CD1c-positive myeloid dendritic cell (primary cell): ENCODE data around the gene PGP.

Source experiments
- DNase-seq: peaks from one replicate; pipeline ENCODE4 v3.0.0-alpha.2; 2016; ENCODE audit errors: extremely low spot score

The PGP gene

DNA sequence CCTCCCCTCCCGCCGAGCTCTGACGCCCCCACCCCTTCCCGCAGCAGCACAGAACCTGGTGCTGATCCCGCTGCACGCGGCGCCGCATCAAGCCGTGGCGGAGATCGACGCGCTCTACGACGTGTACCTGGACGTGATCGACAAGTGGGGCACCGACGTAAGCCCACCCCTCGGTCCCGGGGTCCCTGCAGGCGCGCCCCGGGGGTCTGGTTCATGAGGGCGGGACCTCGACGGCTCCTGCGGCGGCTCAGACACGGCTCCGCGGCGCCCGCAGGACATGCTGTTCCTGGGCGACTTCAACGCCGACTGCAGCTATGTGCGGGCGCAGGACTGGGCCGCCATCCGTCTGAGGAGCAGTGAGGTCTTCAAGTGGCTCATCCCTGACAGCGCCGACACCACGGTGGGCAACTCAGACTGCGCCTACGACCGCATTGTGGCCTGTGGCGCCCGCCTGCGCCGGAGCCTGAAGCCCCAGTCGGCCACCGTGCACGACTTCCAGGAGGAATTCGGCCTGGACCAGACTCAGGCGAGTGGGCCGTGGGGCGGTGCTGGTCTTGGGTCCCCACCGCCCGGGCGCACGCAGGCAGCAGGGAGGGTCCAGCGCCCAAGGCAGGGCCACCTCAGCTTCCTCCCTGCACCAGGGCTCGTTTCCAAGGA, 23.0 kb upstream of the PGP start:
- DNase-seq: no peak

DNA sequence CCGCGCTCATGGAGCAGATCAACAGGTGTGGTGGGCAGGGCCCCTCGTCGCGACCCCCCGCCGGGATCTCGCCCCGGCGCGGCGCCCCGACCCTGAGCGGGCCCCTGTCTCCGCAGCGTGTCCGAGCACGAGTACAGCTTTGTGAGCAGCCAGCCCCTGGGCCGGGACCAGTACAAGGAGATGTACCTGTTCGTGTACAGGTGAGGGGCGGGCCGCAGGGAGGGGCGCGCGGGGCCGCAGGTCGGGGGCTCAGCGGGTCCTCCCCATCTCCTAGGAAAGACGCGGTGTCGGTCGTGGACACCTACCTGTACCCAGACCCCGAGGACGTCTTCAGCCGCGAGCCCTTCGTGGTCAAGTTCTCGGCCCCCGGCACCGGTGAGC, 22.5 kb upstream of the PGP start:
- no peak for DNase-seq

DNA sequence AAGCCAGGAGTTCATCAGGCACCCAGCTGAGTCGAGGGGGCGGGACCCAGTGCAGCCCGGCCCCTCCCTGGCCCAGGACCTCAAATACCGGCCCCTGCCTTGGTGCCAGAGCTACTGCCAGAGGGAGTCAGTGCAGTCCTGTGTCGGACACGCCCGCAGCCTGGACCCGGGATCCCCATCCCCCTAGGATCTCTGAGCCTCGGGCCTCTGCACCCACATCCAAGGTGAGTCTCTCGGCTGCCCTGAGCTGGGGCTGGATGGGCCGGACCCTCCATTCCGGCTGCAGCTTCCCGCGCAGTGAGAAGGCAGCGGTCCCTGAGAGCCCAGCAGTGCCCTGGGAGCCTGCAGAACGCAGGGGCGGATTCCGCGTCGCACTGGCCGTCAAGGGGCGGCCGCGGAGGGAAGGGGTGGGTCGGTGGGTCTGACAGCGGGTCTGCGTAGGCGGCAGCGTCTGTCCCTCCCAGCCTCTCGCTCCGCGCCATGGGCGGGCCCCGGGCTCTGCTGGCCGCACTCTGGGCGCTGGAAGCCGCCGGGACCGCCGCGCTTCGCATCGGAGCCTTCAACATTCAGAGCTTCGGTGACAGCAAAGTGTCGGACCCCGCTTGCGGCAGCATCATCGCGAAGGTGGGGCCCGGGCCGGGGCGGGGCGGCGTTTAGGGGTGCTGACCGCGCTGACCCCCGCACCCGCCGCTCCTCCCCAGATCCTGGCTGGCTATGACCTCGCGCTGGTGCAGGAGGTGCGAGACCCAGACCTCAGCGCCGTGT, 21.9 kb upstream of the PGP start, which contains the start of gene DNASE1L2:
Gene DNASE1L2 (plus strand): TSS at position 108 of the 765 bp plus-strand sequence. CDS start 373 bp downstream, at position 481.
- DNase-seq: peak; percentile 46

DNA sequence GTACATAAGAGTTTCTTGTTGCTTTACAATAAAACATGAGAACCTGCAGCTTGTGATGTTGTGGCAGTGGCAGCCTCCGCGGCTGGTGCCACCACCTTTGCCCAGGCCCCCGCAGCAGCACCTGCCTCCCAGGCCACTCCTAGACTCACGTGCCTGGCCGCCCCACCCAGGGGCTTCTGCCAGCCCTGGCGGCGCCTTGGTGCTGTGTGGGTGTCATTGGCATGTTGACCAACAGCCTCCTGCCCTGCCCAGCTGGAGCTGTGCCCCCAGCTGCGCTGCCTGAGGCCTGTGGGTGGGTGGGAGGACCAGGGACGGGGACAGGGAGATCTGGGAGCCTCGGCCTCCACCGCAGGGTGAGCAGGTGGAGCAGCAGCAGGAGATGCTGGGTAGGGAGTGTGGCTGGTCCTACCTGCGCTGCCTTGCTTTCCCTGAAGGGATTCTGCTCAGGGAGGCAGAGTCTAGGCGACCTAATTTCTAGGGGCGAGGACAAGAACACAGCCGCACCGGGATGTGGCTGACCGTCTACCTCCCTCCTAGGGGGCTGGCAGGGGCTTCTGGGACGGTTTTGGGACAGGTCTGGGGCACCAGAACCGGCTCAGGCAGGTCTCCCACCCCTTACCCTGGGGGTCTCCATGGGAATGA, 21.2 kb upstream of the PGP start:
- DNase-seq: no peak

DNA sequence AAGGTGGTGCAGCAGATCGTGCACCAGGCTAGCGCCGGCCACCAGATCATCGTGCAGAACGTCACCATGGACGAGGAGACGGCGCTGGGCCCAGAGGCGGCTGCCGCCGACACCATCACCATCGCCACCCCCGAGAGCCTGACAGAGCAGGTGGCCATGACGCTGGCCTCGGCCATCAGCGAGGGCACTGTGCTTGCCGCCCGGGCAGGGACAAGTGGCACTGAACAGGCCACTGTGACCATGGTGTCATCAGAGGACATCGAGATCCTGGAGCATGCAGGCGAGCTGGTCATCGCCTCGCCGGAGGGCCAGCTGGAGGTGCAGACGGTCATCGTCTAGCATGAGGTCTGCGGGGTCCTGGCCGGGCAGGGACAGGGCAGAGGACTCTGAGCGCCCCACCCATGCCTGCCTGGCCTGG, 20.6 kb upstream of the PGP start:
- DNase-seq: no peak

DNA sequence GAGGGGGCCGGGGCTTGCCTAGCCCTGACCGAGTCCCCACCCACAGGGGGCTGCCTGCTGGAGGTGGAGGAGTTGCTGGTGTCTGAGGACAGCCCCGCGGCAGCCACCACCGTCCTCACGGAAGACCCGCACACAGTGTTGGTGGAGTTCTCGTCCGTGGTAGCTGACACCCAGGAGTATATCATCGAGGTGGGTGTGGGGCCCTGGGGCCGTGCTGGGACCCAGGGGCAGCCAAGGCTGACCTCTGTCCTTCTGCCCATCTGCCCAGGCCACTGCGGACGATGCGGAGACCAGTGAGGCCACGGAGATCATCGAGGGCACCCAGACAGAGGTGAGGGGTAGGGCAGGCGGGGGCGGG, 20.2 kb upstream of the PGP start:
- no peak for DNase-seq

DNA sequence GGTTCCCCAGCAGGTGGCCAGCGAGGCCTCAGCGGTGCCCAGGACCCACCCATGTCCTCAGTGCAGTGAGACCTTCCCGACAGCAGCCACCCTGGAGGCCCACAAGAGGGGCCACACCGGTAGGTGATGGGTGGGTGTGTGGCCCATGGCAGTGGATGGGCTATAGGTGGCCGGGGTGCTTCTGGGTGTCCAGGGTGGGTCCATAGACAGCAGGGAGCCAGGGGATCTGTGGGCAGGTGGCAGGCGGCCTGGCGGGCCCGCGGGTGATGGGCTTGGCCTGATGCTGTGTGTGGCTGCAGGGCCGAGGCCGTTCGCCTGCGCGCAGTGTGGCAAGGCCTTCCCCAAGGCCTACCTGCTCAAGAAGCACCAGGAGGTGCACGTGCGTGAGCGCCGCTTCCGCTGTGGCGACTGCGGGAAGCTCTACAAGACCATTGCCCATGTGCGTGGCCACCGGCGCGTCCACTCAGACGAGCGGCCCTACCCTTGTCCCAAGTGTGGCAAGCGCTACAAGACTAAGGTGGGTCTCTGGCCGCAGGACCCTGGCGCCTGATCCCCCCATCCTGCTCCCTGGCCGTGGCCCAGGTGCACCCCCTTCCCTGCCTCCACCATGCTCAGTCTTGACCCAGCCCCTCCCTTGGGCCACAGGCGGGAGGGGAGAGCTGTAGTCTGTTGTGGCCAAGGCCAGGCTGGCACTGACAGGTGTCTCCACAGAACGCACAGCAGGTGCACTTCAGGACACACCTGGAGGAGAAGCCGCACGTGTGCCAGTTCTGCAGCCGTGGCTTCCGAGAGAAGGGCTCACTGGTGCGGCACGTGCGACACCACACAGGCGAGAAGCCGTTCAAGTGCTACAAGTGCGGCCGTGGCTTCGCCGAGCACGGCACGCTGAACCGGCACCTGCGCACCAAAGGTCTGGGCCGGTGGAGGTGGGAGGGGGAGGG, 19.5 kb upstream of the PGP start:
- DNase-seq: no peak

DNA sequence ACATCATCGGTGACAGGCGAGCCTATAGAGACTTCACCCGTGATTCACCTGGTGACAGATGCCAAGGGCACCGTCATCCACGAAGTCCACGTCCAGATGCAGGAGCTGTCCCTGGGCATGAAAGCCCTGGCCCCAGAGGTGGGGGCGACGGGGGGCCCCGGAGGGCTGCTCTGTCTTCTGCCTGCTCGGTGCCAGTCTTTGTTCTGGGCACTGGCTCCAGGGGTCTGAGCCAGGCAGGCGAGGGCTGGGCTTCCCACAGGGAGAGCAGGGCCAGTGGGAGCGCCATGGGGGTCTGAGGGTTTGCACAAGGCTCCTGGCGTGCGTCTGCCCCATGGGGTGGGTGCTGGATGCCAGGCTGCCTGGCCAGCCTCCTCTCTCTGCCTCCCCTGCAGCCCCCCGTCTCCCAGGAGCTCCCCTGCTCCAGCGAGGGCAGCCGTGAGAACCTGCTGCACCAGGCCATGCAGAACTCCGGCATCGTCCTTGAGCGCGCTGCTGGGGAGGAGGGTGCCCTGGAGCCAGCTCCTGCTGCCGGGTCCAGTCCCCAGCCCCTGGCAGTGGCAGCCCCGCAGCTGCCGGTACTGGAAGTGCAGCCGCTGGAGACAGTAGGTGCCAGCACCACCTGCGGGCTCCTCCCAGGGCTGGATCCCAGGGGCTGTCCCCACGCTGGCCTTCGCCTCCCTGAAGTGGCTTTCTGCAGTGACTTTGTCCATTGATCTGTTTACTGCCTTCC, 18.6 kb upstream of the PGP start:
- DNase-seq: no peak

DNA sequence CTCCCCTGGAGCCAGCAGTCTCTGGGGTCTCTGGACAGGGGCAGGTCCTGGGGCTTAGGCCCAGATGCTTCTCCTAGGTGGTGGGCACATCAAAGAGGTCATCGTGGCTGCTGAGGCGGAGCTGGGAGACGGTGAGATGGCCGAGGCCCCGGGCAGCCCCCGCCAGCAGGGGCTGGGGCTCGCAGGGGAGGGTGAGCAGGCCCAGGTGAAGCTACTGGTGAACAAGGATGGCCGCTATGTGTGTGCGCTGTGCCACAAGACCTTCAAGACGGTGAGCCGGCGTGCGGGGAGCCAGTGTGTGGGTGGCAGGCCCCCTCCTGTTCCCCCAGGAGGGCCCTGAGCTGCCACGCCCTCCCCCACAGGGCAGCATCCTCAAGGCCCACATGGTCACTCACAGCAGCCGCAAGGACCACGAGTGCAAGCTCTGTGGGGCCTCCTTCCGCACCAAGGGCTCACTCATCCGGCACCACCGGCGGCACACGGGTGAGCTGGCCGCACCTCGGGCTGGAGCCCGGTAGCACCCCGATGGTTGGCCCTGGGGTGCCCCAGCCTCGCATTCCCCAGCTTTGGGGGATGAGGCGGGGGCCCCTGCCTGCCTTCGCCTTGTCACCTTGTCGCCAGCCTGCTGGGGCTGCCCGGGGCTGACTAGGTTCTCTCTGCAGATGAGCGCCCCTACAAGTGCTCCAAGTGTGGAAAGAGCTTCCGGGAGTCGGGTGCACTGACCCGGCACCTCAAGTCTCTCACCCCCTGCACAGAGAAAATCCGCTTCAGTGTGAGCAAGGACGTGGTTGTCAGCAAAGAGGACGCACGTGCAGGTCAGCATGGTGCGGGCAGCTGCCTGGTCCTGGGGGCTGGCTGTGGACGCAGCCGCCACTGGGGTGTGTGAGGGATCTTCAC, 17.7 kb upstream of the PGP start:
- DNase-seq: no peak

DNA sequence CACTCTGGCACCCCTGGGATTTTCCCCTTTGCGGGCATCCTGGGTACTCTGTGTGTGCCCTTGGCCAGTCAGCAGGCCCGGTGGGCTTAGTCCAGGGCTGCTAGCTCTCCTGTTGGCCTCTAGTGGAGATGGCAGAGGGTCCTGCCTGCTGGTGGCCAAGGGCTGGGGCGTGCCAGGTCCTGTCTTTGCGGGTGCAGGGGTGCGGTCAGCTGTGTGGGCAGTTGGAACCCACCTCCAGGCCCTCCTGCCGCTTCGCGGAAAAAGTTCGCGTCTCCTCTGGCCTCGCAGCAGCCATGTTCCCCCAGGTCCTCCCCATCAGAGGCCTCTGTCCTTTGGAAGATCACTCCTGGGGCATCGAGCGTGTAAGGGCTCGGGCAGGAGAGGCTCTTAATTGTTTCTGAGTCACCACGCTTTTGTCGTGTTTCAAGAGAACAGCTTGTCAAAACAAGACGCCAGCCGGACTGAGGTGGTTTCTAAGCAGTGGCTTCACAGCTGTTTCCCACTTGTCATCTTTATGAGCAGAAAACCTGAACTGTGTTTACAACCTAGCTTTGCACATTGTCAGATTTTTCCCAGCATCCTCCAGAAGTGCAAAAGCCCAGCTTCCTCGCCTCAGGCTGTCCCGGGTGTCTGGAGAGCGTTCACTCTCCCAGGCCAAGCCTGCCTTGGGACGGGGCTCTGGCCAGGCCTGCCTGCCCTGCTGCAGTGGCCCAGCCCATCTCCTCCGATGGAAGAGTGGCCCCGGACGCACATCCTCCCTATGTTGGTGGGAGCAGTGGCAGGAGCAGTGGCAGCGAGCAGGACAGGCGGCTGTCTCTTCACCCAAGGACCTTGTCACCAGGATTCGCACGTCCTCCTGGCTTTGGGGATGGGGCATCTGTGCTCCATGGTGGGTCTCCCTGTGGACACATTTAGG, 16.6 kb upstream of the PGP start:
- DNase-seq: no peak

DNA sequence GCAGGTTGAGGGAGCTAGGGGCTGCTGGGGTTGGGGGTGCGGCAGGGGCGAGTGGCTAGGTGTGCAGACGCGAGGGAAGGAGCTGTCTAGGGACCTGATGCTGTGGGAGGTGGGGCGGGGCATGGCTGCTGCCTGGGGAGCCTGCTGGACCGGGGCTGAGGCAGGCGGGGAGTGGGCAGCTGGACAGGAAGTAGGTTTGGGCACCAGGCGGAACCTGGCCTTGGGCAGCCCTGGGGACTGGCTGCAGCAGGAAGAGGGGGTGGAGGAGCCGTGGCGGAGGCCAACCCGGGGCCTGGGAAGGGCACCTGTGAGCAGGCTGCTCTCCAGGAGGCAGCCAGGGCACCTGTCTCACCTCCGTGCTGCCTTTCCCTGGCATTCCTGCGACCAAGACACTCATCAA, 15.7 kb upstream of the PGP start:
- peak; percentile 26 for DNase-seq

DNA sequence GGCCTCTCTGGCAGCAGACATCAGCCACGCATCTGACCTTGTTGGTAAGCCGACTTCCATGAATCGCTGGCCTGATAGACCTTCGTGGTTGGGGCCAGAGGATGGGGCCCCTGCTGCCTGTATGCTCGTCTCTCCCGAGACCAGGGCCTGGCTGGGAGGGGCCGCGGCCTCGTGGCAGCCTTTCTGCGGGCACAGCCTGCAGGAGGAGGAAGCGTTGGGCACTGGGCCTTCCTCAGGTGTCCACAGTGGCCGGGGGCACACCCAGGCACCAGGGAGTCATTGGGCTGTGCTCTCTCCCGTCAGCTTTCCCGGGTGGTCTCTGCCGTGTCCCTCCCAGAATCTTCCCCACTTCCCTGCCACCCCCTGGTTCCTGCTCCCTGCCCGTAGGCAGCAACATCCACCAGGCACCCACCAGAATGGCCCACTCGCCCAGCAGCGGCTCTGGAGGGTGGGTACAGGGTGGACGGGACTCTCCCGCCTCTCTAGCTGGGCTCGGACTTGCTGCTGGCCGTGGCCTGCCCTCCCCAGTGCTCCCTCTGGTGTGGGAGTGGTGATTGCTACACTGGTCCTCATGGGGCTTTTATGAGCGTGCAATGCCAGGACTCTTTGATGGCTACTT, 15.1 kb upstream of the PGP start:
- no peak for DNase-seq

DNA sequence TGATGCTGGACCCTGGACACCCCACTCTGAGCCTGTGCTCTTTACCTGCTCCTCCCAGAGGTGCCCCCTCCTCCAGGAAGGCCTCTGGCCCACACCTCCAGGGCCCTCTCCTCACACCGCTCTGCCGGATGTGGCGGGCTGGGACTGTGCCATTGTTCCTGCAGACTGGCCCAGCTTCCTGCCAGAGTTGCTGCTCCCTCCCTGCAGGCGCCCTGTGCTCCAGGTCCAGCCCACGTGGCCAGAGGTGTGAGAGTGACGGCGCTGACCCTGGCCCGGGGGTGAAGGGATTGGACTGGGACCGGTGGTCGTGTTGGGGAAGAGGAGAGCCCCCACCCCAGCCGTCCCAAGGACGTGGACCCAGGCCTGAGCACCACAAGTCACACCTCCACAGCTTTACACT, 14.5 kb upstream of the PGP start:
- no peak for DNase-seq

DNA sequence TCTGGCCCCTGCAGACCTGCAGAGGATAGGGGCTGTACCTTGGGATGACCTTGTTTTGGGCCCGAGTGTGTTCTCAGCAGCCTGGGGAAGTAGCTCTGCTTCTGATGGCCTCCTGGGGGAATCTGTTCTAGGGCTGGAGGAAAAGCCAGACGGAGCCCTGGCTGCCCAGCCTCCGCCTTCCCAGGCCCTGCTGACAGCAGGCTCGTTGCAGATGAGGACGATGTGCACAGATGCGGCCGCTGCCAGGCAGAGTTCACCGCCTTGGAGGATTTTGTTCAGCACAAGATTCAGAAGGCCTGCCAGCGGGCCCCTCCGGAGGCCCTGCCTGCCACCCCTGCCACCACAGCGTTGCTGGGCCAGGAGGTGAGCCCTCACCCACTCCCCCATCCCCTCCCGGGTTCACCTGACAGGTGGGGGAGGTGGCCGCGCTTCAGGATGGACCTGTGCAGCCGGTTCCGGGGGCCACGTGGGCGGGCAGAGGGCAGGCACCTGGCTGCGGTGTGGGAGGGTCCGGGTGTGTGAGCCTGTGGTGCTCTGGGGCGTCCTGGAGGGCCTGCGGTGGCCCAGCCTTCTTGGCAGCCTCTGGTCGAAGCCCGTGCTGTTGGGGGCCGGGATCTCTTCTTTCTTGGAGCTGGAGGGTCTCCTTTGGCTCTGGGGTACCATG, 13.7 kb upstream of the PGP start:
- no peak for DNase-seq

DNA sequence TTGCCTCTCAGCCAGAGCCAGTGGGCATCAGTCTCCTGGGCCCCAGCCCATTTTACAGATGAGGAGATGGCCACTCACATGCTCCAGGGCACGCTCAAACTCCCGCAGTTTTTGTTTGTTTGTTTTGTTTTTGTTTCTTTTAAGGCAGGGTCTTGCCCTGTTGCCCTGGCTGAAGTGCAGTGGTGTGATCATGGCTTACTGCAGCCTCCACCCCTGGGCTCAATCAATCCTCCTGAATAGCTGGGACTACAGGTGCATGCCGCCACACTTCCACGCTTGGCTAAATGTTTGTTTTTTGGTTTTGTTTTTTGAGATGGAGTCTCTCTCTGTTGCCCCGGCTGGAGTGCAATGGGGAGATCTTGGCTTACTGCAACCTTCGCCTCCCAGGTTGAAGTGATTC, 12.3 kb upstream of the PGP start:
- no peak for DNase-seq

DNA sequence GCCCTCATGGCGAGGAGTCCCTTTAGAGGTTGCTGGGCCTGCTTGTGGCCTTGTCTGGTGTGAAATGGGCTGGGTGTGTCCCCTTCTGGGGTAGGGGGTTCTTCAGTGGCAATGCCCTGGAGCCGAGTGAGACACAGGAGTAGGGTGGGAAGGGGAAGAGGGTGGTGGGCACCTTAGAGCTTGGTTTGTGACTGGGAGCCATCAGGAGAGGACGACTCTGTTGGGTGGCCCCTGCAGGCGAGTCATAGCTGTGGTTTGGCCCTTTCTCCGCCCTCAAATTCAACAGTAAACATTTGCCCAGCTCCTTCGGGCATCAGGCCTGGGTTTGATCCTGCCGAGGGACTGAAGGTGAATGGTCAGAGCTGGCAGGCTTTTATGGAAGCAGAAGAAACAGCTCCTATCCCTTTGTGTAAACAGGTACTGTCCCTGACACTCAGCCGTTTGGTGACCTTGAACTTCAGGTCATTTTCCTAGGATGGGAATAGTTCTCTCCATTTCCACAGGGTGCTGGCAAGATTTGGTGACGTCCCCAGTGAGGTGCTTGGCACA, 11.7 kb upstream of the PGP start:
- DNase-seq: no peak

DNA sequence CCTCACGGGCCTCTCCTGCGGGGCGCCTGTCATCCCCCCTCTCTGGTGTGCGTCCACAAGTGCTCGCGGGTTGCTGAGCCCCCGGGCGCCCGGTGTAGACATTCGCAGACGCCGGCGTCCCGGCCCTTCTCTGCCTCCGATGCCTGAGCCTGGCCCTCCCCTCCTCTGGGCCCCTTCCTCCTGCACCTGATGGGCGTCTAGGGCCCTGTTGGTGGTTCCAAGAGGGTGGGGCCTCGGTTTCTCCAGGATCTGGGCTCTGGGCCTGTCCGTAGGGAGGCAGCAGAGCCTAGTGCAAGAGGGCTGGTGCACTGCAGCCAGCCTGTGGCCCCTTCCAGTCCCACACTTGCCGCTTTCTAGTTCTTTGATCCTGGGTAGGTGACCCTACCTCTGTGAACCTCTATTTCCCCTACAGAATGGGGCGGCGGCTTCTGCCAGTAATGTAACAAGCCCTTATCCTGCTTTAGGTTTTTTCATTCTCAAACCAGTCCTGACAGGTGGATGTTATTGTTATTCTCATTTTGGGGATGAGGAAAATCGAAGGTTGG, 9.4 kb upstream of the PGP start:
- peak; percentile 17 for DNase-seq
